Fibroblast of lung (primary cell): Measurements from ENCODE around the gene KRTAP16-1.

Experiments
- CTCF ChIP-seq, 2 donors: IDR thresholded peaks in 1 of 2; conservative IDR thresholded peaks in 1 of 2; 1 replicate in 1 of 2; 2 replicates in 1 of 2; pipeline ENCODE4 v1.5.1; 2011 to 2012; ENCODE audit warnings: low read length in 2 of 2, control low read depth in 1 of 2, inconsistent platforms in 1 of 2, low read depth in 1 of 2, mild to moderate bottlenecking in 1 of 2
- EZH2 ChIP-seq: IDR thresholded peaks from 2 replicates; pipeline ENCODE4 v1.5.1; 2012; ENCODE audit warnings: low read length, control low read depth, mild to moderate bottlenecking; ENCODE audit errors: missing control alignments

DNA sequence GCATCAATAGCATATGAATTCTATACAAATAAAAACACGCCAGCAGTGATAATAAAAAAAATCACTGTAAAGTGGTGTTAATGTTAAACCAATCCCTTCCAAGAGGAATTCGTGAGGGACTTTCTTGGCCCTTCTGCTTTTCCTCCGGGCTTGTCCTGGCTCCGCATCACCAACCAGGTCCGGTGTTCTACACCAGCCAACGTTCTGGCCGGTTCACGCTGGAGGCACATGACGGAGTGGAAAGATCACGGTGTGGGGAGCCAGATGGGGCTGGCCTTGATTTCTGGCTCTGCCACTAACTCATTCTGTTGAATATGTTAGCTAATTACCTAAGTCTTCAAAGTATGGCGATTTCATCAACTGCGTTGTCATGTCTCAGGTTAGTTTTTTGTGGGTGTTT lies 5.0 kb downstream of the KRTAP16-1 start:
- TF ChIP-seq CTCF (conservative IDR thresholded peaks at IDR 0.05 in 1 of 2, IDR thresholded peaks at IDR 0.05 in 1 of 2; ENCODE audit: low read depth in 1 of 2, low read length in 2 of 2) (no peak), EZH2 (no peak)
